GM18517 (cell line): ENCODE measurements around the gene HES7.

Experiments used
- ATAC-seq: cut with Tn5 transposase; IDR thresholded peaks from one replicate; pipeline ENCODE4 v1.9.1; 2021; ENCODE audit warnings: mild to moderate bottlenecking, moderate library complexity; ENCODE audit not compliant: unreplicated experiment

HES7 gene

GRCh38 chr17:8155231-8155995 lies 31.5 kb upstream of the HES7 start:
- ATAC-seq: no peak

- no peak for ATAC-seq
Observed at GRCh38 chr17:8154608-8155155, 30.8 kb upstream of the HES7 start.

GRCh38 chr17:8153957-8154607 lies 30.2 kb upstream of the HES7 start:
- ATAC-seq: no peak

GRCh38 chr17:8153525-8153956 lies 29.6 kb upstream of the HES7 start:
- ATAC-seq: no peak

- no peak for ATAC-seq
Observed at GRCh38 chr17:8153031-8153451, 29.1 kb upstream of the HES7 start.

- ATAC-seq: no peak
Observed at GRCh38 chr17:8152112-8152775, 28.3 kb upstream of the HES7 start, which contains the start of gene PER1. Gene PER1, minus strand, starts transcription at chr17:8152404. Its CDS starts 1,698 bp downstream, at chr17:8150706.

- ATAC-seq: no peak
Observed at GRCh38 chr17:8151641-8152111, 27.8 kb upstream of the HES7 start.

- ATAC-seq: peak; percentile 50
Observed at GRCh38 chr17:8151120-8151640, 27.3 kb upstream of the HES7 start.

- no peak for ATAC-seq
Observed at GRCh38 chr17:8150194-8151119, 26.6 kb upstream of the HES7 start.

GRCh38 chr17:8149419-8150193 lies 25.7 kb upstream of the HES7 start:
- no peak for ATAC-seq

GRCh38 chr17:8148560-8148959 lies 24.7 kb upstream of the HES7 start:
- ATAC-seq: no peak

- ATAC-seq: no peak
Observed at GRCh38 chr17:8147805-8148404, 24.0 kb upstream of the HES7 start.

GRCh38 chr17:8147141-8147804 lies 23.4 kb upstream of the HES7 start:
- no peak for ATAC-seq

GRCh38 chr17:8146381-8147140 lies 22.7 kb upstream of the HES7 start:
- ATAC-seq: no peak

GRCh38 chr17:8145811-8146210 lies 21.9 kb upstream of the HES7 start:
- ATAC-seq: no peak

GRCh38 chr17:8144401-8145231 lies 20.7 kb upstream of the HES7 start:
- ATAC-seq: no peak
